ENCODE data around the gene RALGPS2.
A peak's percentile ranks its signal among the peaks of the same experiment; 100 is the strongest.

Gene RALGPS2

DNA sequence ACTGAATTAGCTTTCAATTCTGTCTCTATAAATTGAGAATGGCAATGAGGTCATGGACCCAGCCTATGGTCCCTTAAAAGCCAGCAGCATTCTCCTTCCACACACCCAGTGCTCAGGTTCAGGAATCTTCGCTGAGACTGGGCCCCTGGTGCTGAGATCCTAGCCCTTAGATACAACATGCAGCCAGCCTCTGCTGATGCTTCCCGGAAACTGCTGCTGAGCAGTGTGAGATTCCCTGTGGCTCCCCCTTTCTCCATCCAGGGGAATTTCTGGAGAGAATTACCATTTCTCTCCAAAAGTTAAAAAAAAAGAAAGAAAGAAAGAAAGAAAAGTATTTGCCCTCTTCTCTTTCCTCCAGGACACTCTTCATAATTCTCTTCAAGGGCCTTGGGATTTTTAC, 31.7 kb upstream of the RALGPS2 start:
- no peak overlapping the region for H3K4me3 ChIP-seq (ENCODE audit: control insufficient read depth, low read depth, low read length)

DNA sequence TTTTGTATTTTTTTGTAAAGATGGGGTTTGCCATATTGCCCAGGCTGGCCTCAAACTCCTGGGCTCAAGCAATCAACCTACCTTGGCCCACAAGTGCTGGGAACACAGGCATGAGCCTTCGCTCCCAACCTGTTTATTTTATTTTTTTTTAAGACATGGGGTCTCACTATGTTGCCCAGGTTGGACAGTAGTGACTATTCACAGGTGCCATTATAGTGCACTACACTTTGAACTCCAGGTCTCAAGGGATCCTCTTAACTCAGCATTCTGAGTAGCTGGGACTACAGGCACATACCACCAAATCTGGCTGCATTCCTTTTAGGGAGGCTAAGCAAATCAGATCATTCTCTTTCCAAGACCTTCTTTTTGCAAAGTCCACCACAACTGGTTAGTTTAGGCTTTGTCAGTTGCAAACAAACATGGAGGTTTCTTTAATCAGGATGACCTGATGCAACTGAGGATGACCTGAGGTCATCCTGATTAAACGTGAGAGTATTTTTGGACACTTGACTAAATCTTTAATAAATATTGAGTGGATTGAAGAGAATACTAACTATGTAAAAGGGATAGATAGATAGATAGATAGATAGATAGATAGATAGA, 30.0 kb upstream of the RALGPS2 start:
- H3K4me3 ChIP-seq (ENCODE audit: control insufficient read depth, low read depth, low read length), result no peak overlapping the region
- TF ChIP-seq, protein P1, sequence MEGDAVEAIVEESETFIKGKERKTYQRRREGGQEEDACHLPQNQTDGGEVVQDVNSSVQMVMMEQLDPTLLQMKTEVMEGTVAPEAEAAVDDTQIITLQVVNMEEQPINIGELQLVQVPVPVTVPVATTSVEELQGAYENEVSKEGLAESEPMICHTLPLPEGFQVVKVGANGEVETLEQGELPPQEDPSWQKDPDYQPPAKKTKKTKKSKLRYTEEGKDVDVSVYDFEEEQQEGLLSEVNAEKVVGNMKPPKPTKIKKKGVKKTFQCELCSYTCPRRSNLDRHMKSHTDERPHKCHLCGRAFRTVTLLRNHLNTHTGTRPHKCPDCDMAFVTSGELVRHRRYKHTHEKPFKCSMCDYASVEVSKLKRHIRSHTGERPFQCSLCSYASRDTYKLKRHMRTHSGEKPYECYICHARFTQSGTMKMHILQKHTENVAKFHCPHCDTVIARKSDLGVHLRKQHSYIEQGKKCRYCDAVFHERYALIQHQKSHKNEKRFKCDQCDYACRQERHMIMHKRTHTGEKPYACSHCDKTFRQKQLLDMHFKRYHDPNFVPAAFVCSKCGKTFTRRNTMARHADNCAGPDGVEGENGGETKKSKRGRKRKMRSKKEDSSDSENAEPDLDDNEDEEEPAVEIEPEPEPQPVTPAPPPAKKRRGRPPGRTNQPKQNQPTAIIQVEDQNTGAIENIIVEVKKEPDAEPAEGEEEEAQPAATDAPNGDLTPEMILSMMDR (conservative IDR thresholded peaks at IDR 0.05; ENCODE audit: control insufficient read depth, insufficient read depth, low read depth, low read length), result no peak
- DNase-seq (ENCODE audit: low read depth), result no peak

More for the DNA sequence above, 31.7 kb upstream of the RALGPS2 start:
- no peak for DNase-seq (ENCODE audit: low read depth)
- TF ChIP-seq, protein P1 (conservative IDR thresholded peaks at IDR 0.05; ENCODE audit: control insufficient read depth, insufficient read depth, low read depth, low read length), result peak; percentile 29

DNA sequence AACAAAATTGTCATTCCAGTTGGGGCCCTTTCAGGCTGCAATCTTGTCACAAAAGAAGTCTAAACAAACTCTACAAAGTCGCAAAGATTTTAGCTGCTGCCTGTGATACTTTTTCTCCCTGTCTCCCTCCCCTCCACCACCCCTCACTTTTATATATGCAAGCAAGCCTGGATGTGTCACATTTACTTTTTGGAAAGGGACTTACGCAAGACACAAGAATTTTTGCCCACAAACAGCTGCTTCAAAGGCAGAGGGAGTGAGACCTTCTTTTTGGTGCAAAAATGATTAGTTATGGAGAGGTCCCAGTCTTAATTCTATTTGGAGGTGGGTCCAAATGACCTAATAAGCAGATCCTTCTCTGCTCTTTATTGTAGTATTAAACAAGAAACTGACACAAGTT, 22.9 kb upstream of the RALGPS2 start:
- peak; percentile 61 for DNase-seq (ENCODE audit: low read depth)
- no peak overlapping the region for H3K4me3 ChIP-seq (ENCODE audit: control insufficient read depth, low read depth, low read length)
- TF ChIP-seq, protein P1 (conservative IDR thresholded peaks at IDR 0.05; ENCODE audit: control insufficient read depth, insufficient read depth, low read depth, low read length), result no peak

DNA sequence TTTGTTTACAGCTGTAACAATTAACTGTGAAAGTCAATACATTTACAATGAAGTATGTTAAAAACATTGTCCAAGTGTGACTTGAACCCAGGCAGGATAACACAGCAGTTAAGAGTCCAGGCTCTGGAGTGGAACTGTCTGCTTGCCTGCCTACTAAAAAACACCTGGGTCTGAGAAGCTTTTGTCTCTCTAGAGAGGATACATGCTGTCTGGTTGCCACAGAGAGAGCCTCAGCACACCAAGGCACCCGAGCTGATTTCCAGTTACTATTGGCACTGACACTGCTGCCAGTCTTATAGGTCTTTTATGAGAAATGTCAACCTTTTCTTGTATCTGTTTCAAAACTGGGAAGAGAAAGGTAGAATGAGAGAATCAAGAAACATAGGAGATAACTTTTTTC, 20.2 kb upstream of the RALGPS2 start:
- H3K4me3 ChIP-seq (ENCODE audit: control insufficient read depth, low read depth, low read length), result no peak overlapping the region
- TF ChIP-seq, protein P1 (conservative IDR thresholded peaks at IDR 0.05; ENCODE audit: control insufficient read depth, insufficient read depth, low read depth, low read length), result no peak
- DNase-seq (ENCODE audit: low read depth), result no peak

DNA sequence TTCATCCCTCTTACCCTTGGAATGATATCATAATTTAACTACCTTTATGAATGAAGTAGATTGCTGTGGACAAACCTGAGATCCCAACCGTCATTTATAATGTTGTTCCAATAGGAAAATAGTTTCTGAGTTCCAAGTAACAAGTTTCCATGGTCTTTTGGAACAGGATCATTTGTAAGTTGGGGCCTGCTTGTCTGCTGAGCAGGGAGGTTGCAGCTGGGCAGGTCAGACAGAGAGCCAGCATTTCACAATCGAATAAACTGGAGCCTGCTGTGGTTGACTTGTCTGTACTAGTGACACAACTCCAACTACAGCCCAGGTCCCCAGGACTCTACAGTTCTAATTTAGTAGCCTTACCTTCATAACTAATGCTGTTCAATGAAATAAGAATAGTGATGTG, 18.6 kb upstream of the RALGPS2 start:
- DNase-seq (ENCODE audit: low read depth), result peak; percentile 69
- H3K4me3 ChIP-seq (ENCODE audit: control insufficient read depth, low read depth, low read length), result no peak overlapping the region
- TF ChIP-seq, protein P1 (conservative IDR thresholded peaks at IDR 0.05; ENCODE audit: control insufficient read depth, insufficient read depth, low read depth, low read length), result no peak

DNA sequence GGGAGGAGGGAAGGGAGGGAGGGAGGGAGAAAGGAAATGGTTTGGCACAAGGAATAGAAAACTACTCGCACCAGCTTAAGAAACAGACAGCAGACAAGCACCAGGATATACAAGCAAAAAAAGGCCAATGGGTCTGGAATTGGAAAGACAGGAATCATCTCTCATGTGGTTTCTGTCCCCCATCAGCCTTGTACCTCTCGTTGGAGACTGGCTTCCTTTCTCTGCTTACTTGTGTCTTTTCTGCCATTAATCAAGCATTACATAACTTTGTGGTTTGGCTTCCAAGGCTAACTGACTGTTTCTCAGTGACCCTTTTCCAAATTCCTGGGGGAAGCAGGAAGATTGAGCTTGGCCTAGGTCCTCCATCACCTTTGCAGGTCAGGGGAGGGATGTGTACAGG, 11.8 kb upstream of the RALGPS2 start:
- TF ChIP-seq, protein P1 (conservative IDR thresholded peaks at IDR 0.05; ENCODE audit: control insufficient read depth, insufficient read depth, low read depth, low read length), result no peak
- DNase-seq (ENCODE audit: low read depth), result peak; percentile 36

DNA sequence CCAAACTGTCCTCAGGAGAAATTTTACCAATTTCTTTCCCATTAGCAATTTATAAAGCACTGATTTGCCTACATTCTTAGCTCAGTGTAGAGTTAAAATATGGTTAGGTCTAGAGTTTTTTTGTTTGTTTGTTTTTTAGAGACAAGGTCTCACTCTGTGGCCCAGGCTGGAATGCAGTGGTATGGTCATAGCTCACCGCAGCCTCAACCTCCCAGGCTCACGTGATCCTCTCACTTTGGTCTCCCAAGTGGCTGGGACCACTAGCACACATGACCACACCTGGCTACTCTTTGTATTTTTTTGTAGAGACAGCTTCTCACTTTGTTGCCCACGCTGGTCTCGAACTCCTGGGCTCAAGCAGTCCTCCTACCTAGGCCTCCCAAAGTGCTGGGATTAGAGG, 10.6 kb upstream of the RALGPS2 start:
- TF ChIP-seq, protein P1 (conservative IDR thresholded peaks at IDR 0.05; ENCODE audit: control insufficient read depth, insufficient read depth, low read depth, low read length), result no peak
- no peak for DNase-seq (ENCODE audit: low read depth)

More for the DNA sequence above, 11.8 kb upstream of the RALGPS2 start:
- H3K4me3 ChIP-seq (ENCODE audit: control insufficient read depth, low read depth, low read length), result no peak overlapping the region

More for the DNA sequence above, 10.6 kb upstream of the RALGPS2 start:
- no peak overlapping the region for H3K4me3 ChIP-seq (ENCODE audit: control insufficient read depth, low read depth, low read length)
